HG02885 (cell line): ENCODE measurements around the gene ADGRL1.

Source experiments
- ATAC-seq: cut with Tn5 transposase; IDR thresholded peaks from one replicate; pipeline ENCODE4 v1.9.1; 2021; ENCODE audit warnings: mild to moderate bottlenecking; ENCODE audit not compliant: unreplicated experiment, poor library complexity

The ADGRL1 gene

DNA sequence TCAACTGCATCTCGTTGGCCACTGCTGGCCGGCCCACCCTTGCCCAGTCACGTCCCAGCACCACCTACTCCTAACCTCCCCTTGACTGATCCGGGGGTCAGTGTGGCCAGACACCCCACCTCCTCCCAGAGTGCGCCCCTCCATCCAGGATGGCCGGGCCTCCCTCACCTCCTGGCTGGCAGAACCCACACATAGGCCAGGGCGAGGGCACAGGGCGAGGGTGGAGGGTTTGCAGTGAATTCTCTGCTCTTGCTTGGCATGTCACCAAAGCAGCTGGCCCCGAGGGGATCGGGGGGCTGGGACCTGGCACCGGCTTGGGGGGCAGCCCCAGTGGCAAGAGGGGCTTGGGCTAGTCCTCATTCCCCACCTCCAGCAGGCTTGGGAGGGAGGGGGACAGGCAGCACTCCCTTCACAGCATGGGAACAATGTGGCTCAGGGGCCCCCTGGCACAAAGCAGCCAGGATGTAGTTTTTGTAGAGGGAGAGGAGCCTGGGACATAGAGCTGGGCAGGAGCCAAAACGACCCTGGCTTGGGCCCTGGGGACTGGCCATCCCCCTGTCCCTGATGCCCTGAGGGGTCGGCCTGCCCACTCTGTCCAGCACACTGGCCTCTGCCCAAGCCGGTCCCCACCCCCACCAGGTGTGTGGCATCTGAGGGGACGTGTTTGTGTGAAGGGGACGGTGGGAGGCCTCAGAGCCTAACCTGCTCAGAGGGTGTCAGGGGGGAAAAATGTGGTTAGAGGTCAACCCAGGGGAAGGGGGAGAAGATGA is 41.1 kb downstream of the ADGRL1 start:
- no peak for ATAC-seq

DNA sequence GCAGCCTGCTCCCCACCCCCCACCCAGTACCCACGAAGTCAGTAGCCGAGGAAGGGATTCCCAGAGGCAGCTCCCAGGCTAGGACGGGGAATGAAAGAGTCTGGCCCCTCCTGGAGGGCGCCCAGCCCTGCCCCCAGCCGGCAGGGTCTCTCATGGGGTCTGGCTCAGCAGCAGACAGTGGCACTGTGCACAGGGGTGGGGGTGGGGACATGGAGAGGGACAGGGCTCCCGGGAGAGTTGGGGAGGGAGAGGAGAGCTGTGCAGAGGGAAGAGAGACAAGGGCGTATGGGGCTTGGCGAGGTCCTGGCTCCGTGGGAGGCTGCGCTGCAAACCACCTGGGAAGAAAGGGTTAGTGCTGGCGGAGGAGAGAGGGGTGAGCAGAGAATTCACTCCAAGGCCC is 41.9 kb downstream of the ADGRL1 start:
- no peak for ATAC-seq

DNA sequence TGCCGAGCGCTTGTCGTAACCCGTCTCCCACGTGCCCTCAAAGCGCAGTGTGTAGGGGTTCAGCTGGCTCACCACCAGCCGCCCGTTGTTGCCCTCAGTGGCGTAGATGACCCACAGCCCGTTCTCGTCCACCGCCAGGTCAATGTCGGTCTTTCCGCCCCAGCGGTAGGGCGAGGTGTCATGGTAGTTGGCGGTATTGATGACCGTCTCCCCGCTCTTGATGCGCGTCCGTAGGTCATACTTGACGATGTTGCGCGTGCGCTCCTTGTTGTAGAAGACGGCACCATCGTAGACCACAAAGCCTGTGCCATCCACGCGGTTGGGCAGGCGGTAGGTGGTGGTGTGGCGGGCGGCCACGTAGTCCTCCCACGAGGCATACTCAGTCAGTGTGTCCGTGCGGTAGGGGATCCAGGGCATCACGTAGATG is 43.1 kb downstream of the ADGRL1 start:
- no peak for ATAC-seq

DNA sequence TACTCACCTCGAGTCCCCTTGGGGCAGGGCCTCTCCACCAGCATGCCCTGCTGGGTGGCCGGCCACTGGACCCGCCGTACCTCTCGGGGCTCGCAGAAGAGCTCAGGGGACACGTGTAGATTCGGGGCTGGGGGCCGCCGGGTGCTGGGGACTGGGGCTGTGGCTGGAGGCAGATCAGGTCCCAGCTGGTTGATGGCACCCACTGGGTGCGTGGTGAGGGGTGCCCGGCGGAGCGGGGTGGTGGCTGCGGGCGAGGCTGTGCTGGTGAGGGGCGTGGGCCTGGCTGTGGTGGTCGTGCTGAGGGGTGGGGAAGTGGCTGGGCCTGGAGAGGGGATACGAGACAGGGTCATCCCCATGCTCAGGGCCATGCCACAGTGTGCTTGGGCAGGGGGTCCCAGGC is 44.7 kb downstream of the ADGRL1 start:
- ATAC-seq, result no peak

DNA sequence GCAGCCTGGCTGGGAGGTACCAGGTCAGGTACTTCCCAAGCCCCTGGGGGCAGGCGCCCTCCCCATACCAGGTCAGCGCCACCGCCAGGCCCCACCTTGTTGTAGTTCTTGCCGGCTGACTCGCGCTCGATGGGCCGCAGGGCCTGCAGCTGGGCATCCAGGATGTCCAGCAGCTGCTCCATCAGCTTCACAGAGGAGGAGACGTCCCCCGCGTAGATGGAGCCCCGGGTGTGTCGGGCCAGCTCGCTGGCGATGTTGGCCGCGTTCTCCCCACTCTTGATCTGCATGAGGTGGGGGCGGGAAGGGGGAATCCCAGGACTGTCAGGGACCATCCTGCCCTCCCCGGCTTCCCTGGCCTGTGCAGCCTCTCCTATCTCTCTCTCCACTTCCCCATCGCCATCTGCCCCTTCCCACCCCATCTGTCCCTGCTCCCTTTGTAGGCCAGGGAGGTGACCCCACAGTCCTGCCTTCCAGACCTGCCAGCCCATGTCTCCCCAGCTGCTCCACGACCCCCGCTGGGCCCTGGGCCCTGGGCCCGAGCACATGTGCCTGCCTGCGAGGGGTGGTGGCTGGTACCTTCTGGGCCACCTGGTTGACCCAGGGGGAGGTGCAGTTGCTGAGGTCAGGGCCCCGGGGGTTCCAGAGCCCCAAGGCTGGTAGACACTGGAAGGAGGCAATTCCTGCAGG is 45.8 kb downstream of the ADGRL1 start:
- ATAC-seq, result no peak

DNA sequence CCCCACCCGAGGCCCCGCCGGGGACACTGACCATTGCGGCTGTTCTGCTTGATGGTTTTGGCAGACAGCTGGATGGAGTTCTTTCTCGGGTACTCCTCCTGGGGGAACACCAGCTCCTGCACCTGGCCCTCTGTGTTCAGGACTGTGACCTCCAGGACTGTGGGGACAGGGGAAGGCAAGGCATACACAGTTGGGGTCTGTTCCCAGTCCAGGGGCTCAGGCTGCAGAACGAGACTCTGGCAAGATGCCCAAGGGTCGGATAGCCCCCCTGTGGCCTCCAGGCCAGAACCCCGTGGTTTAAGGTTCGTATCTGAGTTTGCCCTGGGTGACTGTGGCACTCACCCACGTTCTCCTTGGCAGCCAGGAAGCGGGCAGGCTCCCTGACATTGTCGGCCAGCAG is 46.9 kb downstream of the ADGRL1 start:
- no peak for ATAC-seq

DNA sequence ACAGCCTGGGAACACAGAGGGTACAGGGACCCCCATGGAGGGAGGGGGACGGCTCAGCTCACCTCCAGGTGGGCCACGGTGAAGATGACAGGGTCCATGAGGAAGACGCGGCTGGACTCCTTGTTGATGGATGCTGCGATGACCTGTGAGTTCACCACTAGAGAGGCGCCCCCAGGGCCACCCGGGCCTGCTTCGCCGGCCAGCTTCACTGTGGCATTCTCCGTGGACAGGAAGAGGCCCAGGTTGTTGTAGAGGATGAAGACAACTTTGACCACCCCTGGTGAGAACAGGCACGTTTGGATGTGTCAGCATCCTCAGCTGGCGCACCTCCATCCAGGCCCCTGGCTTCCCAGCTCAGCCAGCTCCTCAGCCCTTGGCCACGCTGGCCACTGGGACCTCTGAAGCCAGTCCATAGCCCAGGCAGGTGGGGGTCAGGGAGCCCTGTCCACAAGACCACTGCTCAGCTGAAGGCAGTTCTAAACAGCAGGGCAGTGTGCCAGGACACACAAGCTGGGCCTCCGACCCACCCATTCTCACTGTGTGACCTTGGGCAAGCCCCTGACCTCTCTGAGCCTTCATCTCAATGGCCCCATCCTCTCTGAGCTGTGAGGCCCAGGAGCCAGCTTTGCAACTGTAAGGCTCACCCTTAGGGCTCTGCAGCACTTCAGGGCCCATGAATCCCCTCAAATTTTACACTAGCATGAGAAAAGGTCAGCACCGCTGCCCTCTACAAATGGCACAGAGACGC is 47.5 kb downstream of the ADGRL1 start:
- ATAC-seq, result no peak

DNA sequence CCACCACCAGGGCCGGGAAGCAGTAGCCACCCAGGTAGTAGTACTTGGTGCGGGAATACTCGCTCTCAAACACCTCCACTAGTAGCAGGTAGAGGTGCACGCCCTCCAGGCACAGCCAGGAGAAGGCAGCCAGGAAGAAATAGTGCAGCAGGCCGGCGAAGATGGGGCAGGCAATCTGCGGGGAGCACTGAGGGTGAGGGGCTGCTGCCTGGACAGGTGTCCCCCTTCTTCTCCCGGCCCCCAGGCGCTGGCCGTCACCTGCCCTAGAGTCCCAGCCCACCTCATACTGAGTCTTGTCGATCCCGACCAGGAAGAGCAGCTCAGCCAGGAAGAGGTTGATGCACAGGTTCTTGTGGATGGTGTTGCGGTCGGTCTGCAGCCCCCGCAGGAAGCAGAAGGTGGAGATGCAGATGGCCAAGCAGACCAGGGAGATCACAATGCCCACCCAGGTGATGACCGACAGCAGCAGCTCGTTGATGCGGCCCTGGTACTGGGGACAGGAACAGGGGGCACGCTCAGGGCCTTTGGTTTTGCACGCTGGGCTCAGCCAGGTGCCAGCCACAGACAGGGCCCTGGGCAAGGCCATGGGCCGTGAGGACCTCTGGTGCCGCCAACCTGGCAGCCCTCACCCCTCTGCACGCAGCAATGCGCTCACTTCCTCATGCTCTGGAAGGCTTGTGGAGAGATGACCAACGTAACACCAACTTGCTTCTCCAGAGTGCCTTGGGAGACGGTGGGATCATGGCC is 48.8 kb downstream of the ADGRL1 start:
- no peak for ATAC-seq

DNA sequence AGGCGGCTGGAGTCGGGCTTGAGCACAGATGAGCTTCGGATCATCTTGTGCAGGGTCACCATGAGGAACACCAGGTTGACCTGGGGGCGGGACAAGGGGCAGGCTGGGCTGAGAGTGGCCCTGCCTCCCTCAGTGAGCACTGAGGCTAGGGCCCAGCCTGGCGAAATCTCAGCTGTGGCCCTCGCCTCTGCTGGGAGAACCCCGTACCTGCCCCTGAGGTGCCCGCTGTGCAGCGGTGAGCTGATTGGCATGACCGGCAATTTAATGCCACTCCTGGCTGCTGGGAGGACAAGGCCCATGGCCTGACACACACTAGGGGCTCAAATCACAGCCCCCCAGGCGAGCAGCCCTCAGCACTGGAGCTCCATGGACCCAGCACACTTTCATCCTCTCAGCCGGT is 49.8 kb downstream of the ADGRL1 start:
- ATAC-seq, result no peak

DNA sequence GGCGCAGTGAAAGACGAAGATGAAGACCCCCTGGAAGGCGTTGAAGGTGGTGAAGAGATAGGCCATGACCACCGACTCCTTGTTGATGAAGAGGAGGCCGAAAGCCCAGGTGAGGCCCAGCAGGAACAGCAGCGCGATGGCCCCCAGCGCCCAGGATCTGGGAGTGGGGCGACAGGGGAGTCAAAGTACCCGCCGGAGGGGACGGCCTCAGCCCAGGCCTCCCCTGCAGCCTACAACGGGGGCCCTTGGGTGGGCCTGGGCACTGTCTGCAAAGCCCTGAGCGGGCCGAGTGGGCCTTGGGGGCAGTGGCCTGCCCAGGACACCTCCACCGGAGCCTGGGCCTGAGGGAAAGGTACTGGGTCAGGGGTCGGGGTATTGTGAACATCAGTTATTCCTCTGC is 50.6 kb downstream of the ADGRL1 start:
- no peak for ATAC-seq

DNA sequence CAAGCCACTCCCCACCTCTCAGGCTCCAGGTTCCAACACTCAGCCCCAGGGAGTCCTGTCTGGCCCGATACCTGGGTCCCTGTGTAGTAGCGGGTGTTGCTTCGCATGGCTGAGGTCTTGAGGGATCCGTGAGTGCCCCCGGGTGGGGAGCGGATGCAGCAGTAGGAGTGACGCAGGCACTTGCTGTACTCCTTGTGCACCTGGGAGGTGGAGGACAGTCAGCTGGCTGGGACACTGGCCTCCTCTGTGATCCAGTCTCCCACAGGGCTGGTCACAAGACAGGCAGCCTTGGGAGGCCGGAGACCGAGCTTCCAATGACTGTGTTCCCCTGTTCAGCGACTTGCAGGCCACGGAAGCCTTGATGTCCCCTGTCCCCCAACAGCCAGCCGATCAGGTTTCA is 53.3 kb downstream of the ADGRL1 start:
- no peak for ATAC-seq

DNA sequence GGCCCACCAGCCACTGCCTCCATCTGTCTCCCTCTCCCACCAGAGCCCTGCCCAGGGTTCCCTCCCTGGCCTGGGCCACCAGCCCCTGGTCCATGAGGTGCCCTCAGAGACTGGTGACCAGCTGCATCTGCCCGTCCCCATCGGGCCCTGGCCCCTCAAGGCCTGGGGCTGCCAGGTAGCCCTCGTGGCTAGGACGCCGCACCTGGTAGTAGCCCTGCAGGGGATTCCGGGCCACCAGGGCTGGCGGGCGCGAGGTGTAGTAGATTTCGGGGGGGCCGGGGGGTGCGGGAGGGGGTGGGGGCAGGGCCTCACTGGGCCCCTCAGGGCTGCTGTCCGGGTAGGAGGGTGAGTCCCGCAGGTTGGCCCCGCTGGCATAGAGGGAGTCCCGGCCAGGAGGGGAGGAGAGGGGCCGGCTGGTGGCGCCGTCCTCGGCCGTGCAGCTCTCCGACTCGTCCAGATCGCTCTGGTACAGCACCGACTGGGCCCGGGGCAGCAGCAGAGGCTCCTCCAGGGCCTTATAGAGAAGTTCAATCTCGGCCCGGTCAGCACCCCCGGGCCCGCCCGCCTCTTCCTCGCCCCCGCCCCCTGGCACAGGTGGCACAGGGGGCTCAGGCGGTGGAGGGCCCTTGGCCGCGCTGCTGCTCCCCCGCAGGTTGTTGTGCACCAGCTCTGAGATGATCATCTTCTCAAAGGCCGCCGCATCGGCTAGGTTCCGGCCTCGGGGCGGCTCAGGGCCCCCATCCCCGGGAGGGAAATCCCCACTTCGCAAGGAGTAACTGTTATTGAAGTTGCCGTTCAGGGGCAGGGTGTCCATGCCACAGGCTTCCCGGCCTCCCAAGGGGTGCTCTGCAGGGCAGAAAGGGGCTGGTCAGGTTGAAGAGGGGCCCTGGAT is 55.0 kb downstream of the ADGRL1 start:
- ATAC-seq, result no peak

DNA sequence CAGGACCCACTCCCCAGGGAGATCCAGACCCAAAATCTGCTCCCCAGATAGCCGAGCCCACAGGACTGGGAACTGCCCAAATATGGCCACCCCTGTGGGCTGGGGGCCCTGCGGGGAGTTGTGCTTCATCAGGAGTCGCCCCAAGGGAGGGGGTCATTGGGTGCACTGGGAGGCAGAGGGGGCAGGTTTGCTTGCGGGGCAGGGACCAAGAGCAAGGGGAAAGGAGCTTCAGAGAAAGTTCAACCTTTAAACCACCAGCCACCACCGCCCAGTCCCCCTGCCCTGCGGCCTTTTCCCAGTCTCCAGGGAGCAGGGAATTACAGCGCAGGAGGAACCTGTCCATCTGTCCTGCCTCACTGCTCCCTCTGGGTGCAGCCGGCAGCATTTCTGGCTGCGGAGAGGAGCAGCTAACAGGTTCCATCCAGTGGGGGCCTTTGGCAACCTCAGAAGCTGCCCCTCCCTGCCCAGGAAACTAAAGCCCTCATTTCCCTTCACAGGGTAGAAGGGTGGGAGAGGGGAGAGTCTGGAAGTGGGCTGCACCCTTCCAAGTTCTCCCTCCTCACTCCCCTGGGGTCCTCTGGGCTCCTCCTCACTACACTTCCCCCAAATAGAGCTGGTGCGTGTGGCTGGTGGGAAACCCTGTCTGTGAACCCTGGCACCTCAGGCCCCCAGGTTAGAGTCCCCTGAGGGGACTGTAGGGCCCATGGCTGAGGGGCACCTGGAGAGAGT is 55.8 kb downstream of the ADGRL1 start:
- ATAC-seq, result no peak

DNA sequence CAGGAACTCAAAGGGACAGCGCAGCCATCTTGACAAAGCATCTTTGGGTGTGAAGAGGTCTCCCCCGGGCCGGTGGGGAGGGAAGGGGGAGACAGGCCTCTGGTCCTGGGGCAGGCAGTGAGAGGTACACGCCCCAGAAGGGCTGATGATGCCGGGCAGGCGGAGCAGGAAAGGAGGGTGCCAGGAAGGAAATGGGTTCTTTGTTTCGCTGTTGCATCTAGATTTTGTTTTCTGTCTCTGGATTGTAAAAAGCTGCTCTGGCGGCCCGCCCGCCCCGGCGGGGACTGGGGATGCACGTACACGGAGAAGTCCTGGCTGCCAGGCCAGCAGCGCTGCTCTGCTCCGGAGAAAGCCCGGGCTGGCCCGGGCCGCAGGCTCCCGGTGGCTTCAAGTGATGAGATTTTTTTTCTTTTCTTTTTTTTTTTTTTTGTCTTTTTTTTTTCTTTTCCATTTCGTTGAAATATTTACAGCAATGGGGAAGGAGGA is 56.4 kb downstream of the ADGRL1 start:
- no peak for ATAC-seq

DNA sequence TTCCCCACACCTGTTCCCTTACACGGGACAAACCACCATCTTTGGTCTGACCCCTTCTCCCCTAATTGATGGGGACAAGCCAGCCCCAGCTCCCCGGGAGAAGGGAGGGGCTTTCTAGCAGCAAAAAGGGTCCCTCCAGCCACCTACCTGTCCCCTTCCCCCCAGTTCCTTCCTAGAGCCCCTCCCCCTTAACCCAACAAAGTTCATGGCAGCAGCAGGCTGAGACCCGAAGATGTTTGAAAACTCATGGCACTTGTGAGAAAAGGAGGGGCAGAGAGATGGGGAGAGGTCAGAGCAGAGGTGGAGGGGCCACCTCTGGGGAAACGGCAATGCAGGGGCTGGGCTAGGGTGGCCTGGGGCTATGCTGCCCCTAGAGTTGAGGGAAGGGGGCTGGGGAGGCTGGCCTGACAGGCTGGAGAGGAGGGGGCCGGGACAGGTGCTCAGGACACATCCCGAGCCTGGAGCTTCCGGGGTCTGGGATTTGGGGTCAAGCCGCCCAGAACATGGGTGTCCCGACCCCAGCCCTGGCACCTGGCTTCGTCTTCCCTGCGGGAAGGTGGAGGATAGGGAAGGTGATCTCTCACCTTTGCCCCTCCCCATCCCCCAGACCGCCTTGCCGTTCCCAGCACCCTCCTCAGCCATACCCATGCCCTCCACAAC is 57.1 kb downstream of the ADGRL1 start:
- no peak for ATAC-seq

DNA sequence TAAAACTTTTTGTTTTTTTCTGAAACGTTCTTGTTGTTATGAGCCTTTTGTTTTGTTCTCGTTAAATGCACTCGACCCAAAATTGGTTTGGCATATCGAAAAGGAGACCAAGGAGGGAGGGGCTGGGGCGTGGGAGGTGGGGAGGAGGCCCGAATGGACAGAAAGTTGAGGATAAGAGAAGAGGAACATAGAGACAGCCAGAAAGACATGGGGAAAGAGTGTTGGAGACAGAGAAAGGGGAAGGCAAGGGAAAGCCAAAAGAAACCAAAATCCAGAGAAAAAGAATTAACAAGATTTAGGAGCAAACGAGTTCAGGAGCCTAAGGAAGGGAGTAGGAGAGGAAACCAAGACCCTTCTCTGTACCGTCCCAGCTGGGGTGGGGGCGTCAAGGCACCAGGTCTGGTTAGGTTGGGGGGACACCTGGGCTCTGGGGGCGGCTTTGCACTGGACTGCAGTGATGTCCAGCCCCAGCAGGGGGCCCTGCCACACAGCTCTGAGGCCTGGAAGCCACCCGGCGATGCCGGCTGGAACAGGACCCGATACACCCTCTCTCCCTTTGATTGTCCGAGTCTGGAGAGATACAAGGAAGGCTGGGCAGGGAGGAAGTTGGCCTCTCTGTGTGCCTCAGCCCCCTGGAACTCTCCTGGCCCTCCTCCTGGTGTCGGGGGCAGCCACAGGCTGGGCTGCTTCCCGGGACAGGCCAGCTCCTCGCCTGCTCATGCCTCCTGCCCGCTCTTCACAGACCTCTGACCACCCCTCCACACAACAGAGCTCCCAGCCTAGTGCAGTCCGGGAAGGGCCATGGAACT is 58.0 kb downstream of the ADGRL1 start:
- no peak for ATAC-seq

DNA sequence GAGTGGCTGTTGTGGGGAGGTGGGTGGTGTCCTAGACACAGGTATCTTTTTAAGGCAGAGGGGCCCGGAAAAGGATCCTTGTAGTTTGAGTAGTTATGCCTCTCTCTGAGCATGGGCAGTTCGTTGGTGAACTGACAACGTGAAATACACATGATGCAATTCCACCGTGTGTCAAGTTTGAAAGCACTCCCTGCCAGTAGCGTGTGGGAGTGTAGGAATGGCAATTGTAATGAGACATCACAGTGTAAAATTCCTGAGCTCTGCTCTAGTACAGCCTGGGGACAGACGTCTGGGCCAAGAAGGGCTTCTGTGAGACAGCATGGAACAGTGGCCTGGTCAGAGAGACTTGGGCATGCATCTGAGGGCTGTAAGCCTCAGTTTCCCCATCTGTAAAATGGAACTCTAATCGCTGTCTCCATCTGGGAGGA is 59.2 kb downstream of the ADGRL1 start:
- ATAC-seq, result no peak
